Measurements from ENCODE around the gene KRTAP9-1.

GRCh38 chr17:41212524-41213169 lies 23.0 kb downstream of the KRTAP9-1 start:
- TF ChIP-seq PRDM10 (tag by site-specific recombination; IDR thresholded peaks at IDR 0.05), result no peak
- TF ChIP-seq ZNF704 (tag by site-specific recombination; IDR thresholded peaks at IDR 0.05), result no peak
- TF ChIP-seq TRIM28 (IDR thresholded peaks at IDR 0.05; ENCODE audit: borderline replicate concordance, low read length), result no peak
- TF ChIP-seq CTCF (tag by site-specific recombination; IDR thresholded peaks at IDR 0.05), result no peak
- no peak for TF ChIP-seq ZNF140 (tag by site-specific recombination; IDR thresholded peaks at IDR 0.05)
- no peak for TF ChIP-seq ZNF677 (tag by site-specific recombination; IDR thresholded peaks at IDR 0.05)

Measured in HEK293 (cell line).